Mucosa of rectum (tissue), 2 donors: ENCODE data around the gene HMCES.

Source experiments
- H3K27ac ChIP-seq, 2 donors: one replicate each; pipeline ENCODE4 v1.7.0; 2013; ENCODE audit warnings: inconsistent platforms in 2 of 2, low read depth in 2 of 2, low read length in 2 of 2
- H3K27me3 ChIP-seq, 2 donors: one replicate each; pipeline ENCODE4 v1.7.0; 2013; ENCODE audit warnings: low read length in 2 of 2; ENCODE audit not compliant: control insufficient read depth in 2 of 2, insufficient read depth in 2 of 2
- H3K36me3 ChIP-seq, 2 donors: one replicate each; pipeline ENCODE4 v1.7.0; 2013; ENCODE audit warnings: low read length in 2 of 2; ENCODE audit not compliant: control insufficient read depth in 2 of 2, insufficient read depth in 2 of 2
- H3K4me1 ChIP-seq, 2 donors: one replicate each; pipeline ENCODE4 v1.7.0; 2013; ENCODE audit warnings: low read length in 2 of 2, mild to moderate bottlenecking in 1 of 2; ENCODE audit not compliant: control insufficient read depth in 2 of 2, insufficient read depth in 2 of 2
- H3K4me3 ChIP-seq, 2 donors: one replicate each; pipeline ENCODE4 v1.7.0; 2013; ENCODE audit warnings: low read length in 2 of 2
- H3K9ac ChIP-seq, 2 donors: one replicate each; pipeline ENCODE4 v1.7.0; 2013; ENCODE audit warnings: low read length in 2 of 2, low read depth in 1 of 2, mild to moderate bottlenecking in 1 of 2
- H3K9me3 ChIP-seq, 2 donors: one replicate each; pipeline ENCODE4 v1.7.0; 2013; ENCODE audit warnings: low read length in 2 of 2; ENCODE audit not compliant: control insufficient read depth in 2 of 2
- donor health status: healthy.
- donor health status: Normal muscosa, but diverticular disease.

The HMCES gene

DNA sequence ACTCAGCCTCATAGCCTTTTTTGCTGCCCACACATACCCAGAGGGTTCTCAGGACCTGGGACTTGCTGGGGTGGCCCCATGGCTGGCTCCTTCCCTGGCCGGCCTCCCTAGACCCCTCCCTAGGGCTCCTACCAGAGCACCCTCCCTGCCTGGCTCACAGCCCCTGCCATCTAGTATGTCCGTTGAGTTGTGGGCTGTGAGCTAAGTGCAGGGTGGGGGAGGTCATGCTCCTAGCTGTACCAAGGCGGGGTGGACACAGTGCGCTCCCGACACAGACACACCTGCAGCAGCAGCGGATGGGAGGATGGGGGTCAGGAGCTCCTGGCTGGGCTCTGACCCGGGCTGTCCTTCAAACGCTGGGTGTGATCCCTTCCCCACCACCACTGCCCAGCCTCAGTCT, 41.6 kb downstream of the HMCES start:
- H3K27ac ChIP-seq = no peak overlapping the region
- no peaks in the 10 kb centered on the region for H3K27me3 ChIP-seq
- no peaks in the 10 kb centered on the region for H3K36me3 ChIP-seq
- H3K9ac ChIP-seq = no peak overlapping the region
- no peaks in the 10 kb centered on the region for H3K9me3 ChIP-seq
- H3K4me3 ChIP-seq = no peak overlapping the region
- H3K4me1 ChIP-seq = peaks cover 5 to 6% of the 10 kb centered on the region in 2 donors

DNA sequence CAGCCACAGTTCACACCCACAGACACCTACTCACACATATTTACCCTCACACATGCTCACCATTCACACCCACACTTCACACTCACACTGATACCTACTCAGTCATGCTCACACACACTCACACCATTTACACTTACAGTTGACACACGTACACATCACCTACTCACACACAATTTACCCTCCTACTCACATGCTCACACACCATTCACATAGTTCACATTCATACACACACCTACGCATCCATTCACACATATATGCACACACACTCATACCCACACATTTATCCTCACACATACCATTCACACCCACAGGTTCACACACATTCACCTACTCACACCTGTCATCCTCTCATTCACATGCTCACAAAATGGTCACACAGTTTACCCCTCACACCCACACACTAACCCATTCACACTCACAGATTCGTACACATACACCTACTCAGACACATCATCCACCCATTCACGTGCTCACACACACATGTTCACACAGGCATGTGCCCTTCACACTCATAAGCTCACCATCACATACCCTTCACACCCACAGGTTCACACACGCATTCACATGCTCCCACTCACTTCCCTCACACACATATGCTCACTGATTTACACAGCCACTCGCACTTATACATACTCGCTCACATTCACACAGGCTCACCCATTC, 42.3 kb downstream of the HMCES start:
- Histone ChIP-seq H3K27me3 (no peaks in the 10 kb centered on the region), H3K4me3 (no peak overlapping the region), H3K27ac (no peak overlapping the region), H3K4me1 (peaks cover 5 to 6% of the 10 kb centered on the region in 2 donors), H3K9me3 (no peaks in the 10 kb centered on the region), H3K36me3 (no peaks in the 10 kb centered on the region), H3K9ac (no peak overlapping the region)

DNA sequence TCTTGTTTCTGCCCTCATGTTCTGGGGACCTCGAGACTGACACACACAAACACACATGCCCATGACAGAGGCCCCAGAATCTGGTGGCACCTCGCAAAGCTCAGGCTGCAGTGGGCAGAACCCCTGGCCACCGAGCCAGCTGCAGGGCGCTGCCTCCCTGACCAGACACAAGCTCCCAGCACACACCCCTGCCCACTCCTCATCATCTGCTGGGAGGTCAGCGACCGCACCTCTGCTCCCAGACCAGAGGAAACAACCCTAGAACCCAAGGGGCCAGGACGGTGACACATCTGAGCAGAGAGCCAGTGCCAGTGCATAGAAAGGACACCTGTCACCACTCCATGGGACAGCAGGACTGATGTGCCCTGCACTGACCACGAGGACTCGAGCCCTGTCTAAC, 43.2 kb downstream of the HMCES start:
- H3K9ac ChIP-seq = no peak overlapping the region

DNA sequence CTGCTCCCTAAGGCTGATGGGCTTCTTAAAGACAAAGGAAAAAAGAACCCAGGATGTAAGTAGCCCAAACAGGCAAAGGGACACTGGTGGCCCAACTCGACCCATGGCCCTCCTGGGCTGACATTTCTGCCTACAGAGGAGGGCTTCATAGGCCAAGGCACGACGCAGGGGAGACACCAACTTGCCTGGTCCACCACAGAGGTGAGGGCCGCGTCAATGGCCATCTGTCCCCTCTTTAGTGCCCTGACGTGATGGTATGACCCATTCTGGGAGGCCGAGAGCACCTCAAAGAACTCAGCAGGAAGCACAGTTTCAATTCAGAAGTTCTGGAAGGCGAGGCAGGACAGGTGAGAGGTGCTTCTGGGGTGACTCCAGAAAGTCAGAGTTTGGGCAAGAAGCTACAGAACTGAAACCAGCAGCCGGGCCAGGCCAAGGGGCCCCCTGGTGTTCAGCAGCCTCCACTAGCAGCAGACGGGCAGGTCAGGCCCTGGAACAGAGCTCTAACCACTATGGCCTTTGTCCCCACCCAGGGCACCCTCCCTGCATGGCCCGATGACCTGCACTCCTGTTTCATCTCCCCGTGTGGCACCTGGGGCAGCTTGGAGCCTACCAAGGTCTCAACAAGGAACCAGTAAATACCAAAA, 45.1 kb downstream of the HMCES start:
- Histone ChIP-seq H3K36me3 (no peaks in the 10 kb centered on the region), H3K4me3 (no peak overlapping the region), H3K9ac (no peak overlapping the region), H3K27ac (no peak overlapping the region), H3K27me3 (no peaks in the 10 kb centered on the region), H3K9me3 (no peaks in the 10 kb centered on the region), H3K4me1 (no peaks in the 10 kb centered on the region)

More for the DNA sequence above, 43.2 kb downstream of the HMCES start:
- Histone ChIP-seq H3K9me3 (no peaks in the 10 kb centered on the region), H3K27ac (no peak overlapping the region), H3K36me3 (no peaks in the 10 kb centered on the region), H3K27me3 (no peaks in the 10 kb centered on the region), H3K4me3 (no peak overlapping the region), H3K4me1 (peaks cover 3 to 5% of the 10 kb centered on the region in 2 donors)

DNA sequence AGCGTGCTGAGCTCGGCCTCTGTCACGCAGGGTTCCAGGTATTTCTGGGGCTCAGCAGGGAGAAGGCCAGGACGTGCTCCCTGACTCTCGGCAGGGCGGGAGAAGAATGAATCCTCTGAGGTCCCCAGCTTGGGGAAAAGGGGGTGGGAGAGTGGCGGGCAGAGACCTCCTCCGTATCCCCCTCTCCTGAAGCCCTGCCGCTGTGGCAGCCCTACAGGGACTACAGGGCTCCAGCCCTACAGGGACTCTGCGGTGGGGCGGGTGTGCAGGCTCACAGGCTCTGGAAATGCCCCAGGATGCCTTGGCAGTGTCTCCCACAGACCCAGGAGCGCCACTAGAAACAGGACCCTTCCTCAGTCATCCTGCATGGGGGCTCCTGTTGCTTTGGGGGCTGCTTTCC, 46.2 kb downstream of the HMCES start:
- H3K4me1 ChIP-seq = no peaks in the 10 kb centered on the region
- no peaks in the 10 kb centered on the region for H3K9me3 ChIP-seq

DNA sequence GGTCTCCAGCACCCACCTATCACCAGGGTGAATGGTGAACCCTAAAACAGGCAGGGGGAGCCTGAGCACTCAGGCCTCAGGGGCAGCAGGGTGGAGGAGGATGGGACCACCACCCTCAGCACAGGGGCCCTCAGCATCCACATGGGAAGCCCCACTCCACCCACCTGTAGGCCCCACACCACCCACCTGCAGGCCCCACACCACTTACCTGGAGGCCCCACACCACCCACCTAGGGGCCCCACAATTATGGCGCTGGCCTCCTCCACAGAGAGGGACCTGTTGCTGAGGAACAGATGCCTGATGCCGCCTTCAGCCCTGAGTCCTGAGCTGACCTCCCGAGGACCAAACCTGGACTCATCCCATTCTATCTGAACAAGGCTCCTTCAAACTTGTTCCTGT, 46.7 kb downstream of the HMCES start:
- H3K27ac ChIP-seq = no peak overlapping the region
- no peak overlapping the region for H3K9ac ChIP-seq
- H3K9me3 ChIP-seq = no peaks in the 10 kb centered on the region
- no peak overlapping the region for H3K4me3 ChIP-seq
- no peaks in the 10 kb centered on the region for H3K36me3 ChIP-seq
- H3K4me1 ChIP-seq = no peaks in the 10 kb centered on the region
- no peaks in the 10 kb centered on the region for H3K27me3 ChIP-seq

More for the DNA sequence above, 46.2 kb downstream of the HMCES start:
- Histone ChIP-seq H3K27ac (no peak overlapping the region), H3K36me3 (no peaks in the 10 kb centered on the region), H3K9ac (no peak overlapping the region), H3K27me3 (no peaks in the 10 kb centered on the region), H3K4me3 (no peak overlapping the region)

DNA sequence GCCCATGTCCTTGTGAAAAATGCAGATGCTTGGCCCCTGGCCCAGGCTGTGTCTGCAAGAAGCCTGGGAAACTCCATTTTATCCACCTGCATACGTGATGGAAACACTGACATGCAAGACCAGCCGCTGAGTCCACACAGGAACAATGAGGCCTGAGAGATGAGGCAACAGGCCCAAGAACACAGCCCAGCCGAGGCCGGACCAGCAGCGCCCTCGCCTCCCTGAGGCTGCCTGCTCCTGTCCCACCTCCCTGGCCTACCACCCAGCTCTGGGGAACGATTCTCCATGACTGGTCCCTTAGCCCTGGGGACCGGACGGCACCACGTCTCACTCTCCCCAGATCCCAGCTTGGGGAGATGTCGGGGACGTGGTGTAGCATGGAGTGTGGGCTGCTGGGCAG, 47.5 kb downstream of the HMCES start:
- H3K36me3 ChIP-seq = no peaks in the 10 kb centered on the region
- H3K4me3 ChIP-seq = no peak overlapping the region
- no peak overlapping the region for H3K9ac ChIP-seq
- no peaks in the 10 kb centered on the region for H3K27me3 ChIP-seq
- no peak overlapping the region for H3K27ac ChIP-seq
- no peaks in the 10 kb centered on the region for H3K9me3 ChIP-seq
- no peaks in the 10 kb centered on the region for H3K4me1 ChIP-seq

DNA sequence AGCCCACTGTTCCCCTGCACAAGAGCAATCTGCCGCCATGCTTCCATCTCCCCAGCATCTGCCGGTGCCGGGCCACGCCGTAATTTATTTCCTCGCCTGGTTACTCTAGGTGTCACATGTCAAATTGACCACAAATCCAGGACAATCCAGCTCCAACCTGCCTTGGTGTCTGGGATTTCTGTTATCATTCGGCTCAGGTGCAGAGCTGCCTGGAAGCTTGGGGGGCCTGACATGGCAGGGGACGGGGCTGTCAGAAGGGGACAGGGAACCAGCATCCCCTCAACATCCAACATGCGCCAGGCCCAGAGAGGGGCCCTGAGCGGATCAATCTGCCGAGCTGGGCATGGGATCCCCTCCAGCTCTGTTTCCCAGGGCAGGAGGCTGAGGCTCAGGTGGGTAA, 47.9 kb downstream of the HMCES start:
- H3K9me3 ChIP-seq = no peaks in the 10 kb centered on the region
- no peak overlapping the region for H3K27ac ChIP-seq
- H3K4me1 ChIP-seq = no peaks in the 10 kb centered on the region
- no peaks in the 10 kb centered on the region for H3K27me3 ChIP-seq
- no peak overlapping the region for H3K4me3 ChIP-seq
- no peaks in the 10 kb centered on the region for H3K36me3 ChIP-seq
- no peak overlapping the region for H3K9ac ChIP-seq

DNA sequence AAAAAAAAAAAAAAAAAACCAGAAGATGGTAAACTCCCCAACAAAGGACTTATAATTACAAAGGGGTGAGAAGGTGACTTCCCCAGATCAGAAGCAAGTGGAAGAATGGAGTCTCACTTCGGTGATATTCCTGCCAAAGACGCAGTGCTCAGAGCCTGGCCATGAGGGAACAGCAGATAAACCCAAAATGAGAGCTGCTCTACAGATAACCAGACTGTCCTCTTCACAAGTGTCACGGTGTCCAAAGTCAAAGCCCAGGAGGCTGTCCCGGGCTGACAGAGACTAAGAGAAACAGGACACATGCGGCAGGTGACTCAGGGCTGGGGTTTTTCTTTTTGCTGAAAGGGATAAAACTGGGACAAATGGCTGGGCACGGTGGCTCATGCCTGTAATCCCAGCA, 48.8 kb downstream of the HMCES start:
- H3K36me3 ChIP-seq = no peaks in the 10 kb centered on the region
- no peaks in the 10 kb centered on the region for H3K27me3 ChIP-seq
- no peak overlapping the region for H3K27ac ChIP-seq
- no peak overlapping the region for H3K9ac ChIP-seq
- H3K9me3 ChIP-seq = no peaks in the 10 kb centered on the region
- no peaks in the 10 kb centered on the region for H3K4me1 ChIP-seq
- no peak overlapping the region for H3K4me3 ChIP-seq

DNA sequence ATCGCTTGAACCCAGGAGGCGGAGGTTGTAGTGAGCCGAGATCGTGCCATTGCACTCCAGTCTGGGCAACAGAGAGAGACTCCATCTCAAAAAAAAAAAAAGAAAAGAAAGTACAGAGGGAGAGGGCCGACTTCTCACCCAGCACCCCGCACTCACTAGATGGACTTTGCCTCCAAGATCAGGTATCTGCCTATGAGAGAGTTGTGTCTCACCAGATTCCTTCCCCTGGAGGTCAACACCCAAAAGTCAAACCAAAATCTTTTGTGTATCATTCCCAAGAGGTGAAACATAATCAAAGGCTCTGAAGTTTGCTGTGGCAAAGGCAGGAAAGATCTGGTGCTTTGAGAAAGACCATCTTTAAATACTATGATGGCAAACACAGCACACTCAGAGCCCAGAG, 51.2 kb downstream of the HMCES start:
- no peak overlapping the region for H3K4me3 ChIP-seq
- H3K9me3 ChIP-seq = no peaks in the 10 kb centered on the region
- no peaks in the 10 kb centered on the region for H3K4me1 ChIP-seq
- no peaks in the 10 kb centered on the region for H3K36me3 ChIP-seq
- no peak overlapping the region for H3K9ac ChIP-seq
- H3K27ac ChIP-seq = no peak overlapping the region
- no peaks in the 10 kb centered on the region for H3K27me3 ChIP-seq
